HL-60 (cell line): ENCODE data around the gene C12orf60.

Experiments
- DNase-seq, 2 experiments: peaks; one replicate each; pipeline ENCODE4 v3.0.0-alpha.2; 2010 to 2020; ENCODE audit warnings: low read depth in 1 of 2, low spot score in 1 of 2
- H3K27ac ChIP-seq: fragments of 250-450 bp; sonication (Bioruptor Pico); replicated peaks from 2 replicates; pipeline ENCODE4 v1.5.1; 2020; ENCODE audit warnings: mild to moderate bottlenecking, moderate library complexity
- H3K27me3 ChIP-seq: fragments of 250-450 bp; sonication (Bioruptor Pico); 2 replicates; pipeline ENCODE4 v1.5.1; 2021; ENCODE audit warnings: mild to moderate bottlenecking, moderate library complexity; ENCODE audit not compliant: insufficient read depth, poor library complexity, severe bottlenecking
- H3K4me3 ChIP-seq: replicated peaks from 2 replicates; pipeline ENCODE4 v1.5.1; 2011; ENCODE audit warnings: mild to moderate bottlenecking, control low read depth, low read length; ENCODE audit not compliant: insufficient read depth
- CTCF ChIP-seq: IDR thresholded peaks from one replicate; pipeline ENCODE4 v1.5.1; 2011; ENCODE audit warnings: low read length, control low read depth, inconsistent platforms; ENCODE audit not compliant: insufficient read depth
- GABPA ChIP-seq: IDR thresholded peaks from 2 replicates; pipeline ENCODE4 v1.6.1; 2012; ENCODE audit warnings: low read depth
- POLR2AphosphoS5 ChIP-seq: IDR thresholded peaks from 2 replicates; pipeline ENCODE4 v1.6.1; 2012; ENCODE audit warnings: low read depth
- REST ChIP-seq: IDR thresholded peaks from 2 replicates; pipeline ENCODE4 v1.6.1; 2012; ENCODE audit warnings: low read depth; ENCODE audit not compliant: insufficient replicate concordance
- SPI1 ChIP-seq: IDR thresholded peaks from 2 replicates; pipeline ENCODE4 v1.6.1; 2012; ENCODE audit warnings: low read depth, mild to moderate bottlenecking, borderline replicate concordance

Gene C12orf60

DNA sequence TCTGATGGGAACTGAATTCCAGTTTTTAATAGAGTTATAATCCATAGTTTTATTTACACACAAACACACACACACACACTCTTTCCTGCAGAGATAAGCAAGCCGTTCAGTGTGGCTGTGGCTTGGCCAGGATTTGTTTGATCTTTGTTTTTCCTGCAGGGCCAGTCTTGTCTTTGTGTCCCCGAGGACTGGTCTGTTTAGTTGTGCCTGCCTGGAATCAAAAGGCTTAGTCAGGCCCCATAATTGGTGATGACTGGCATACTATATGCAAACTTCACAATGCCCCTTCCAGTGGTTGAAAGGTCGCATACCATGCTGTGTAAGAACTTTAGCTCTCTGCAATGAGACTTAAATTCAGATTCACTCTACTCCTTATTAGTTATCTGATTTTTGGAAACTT, 26.2 kb upstream of the C12orf60 start:
- no peak for DNase-seq
- H3K4me3 ChIP-seq: no peak overlapping the region

DNA sequence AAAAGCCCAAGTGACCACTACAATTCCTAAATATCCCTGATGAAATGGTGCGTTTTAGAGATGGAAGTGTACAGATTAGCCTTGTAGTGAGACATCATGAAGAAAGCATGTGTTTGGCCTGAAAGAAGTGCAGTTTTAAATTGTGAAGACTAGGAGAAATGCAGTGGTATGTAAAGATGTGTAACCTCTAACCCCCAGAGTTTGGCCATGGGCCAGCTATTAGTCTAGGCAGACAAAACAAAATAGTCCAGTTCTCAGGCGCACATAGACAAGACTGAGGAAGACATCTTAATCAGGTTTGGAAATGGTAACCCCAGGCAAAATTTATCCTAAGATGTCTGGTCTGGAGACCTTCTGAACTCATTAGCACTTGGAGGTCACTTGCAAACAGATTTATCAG, 23.6 kb upstream of the C12orf60 start:
- no peak for TF ChIP-seq POLR2AphosphoS5
- no peak for TF ChIP-seq CTCF
- no peak for TF ChIP-seq SPI1
- TF ChIP-seq REST: no peak
- no peak for TF ChIP-seq GABPA
- Histone ChIP-seq H3K27ac (no peak overlapping the region), H3K27me3 (no peaks in the 10 kb centered on the region), H3K4me3 (no peak overlapping the region)
- DNase-seq: no peak

More for the DNA sequence above, 26.2 kb upstream of the C12orf60 start:
- Histone ChIP-seq H3K27ac (no peak overlapping the region), H3K27me3 (no peaks in the 10 kb centered on the region)
- TF ChIP-seq REST (no peak), POLR2AphosphoS5 (no peak), CTCF (no peak), SPI1 (no peak), GABPA (no peak)

DNA sequence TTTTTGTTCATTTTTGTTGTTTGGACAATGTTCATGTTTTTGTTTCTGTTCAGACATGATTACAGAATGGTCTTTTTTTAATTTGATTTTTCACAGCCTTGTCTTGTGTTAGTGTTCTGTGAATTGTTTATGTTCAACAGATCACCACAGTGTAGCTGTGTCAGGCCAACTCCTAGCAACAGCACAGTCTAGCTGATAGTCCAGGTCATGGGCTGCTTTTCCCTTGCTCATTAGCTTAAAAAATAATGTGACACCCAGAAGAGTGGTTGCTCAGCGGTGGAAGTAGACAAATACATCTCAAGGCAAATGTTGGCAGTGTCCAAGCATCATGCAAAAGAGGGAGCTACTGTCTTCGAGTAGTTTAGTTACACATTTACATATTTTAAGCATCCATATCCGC, 22.6 kb upstream of the C12orf60 start:
- H3K4me3 ChIP-seq: no peak overlapping the region
- H3K27me3 ChIP-seq: no peaks in the 10 kb centered on the region
- H3K27ac ChIP-seq: no peak overlapping the region
- no peak for TF ChIP-seq POLR2AphosphoS5
- TF ChIP-seq GABPA: no peak
- no peak for TF ChIP-seq REST
- no peak for TF ChIP-seq CTCF
- TF ChIP-seq SPI1: no peak
- no peak for DNase-seq
